Lower leg skin (tissue), 4 donors: ENCODE measurements around the gene TACC3. TPM values are rescaled to one million over a fixed set of nuclear protein-coding genes. Genes with fewer than 3 reads are reported as not detected.

Experiments
- DNase-seq, 2 donors: peaks; one replicate each; pipeline ENCODE4 v3.0.0-alpha.2; 2019; ENCODE audit warnings: low spot score in 2 of 2
- H3K4me3 ChIP-seq: fragments of 200-600 bp; sonication (generic); 2 replicates; pipeline ENCODE4 v1.5.1; 2017; ENCODE audit warnings: mild to moderate bottlenecking, low read depth; ENCODE audit not compliant: poor library complexity, severe bottlenecking
- CTCF ChIP-seq, 3 donors: fragments of 450-650 bp; IDR thresholded peaks; one replicate each; pipeline ENCODE4 v1.5.1; 2016; ENCODE audit warnings: antibody characterized with exemption in 3 of 3, mild to moderate bottlenecking in 3 of 3, moderate library complexity in 2 of 3
- POLR2A ChIP-seq, 2 donors: fragments of 450-650 bp; IDR thresholded peaks; one replicate each; pipeline ENCODE4 v1.6.1; 2016 to 2017; ENCODE audit warnings: antibody characterized with exemption in 2 of 2, mild to moderate bottlenecking in 1 of 2, moderate library complexity in 1 of 2
- WGBS, 2 donors: methylation state at CpG; one replicate each; pipeline ENCODE4 v1.1.5; 2018; 5-methylcytosine and 5-hydroxymethylcytosine counted together
- intact Hi-C: fragments of 100-400 bp; cut with DNase I; formaldehyde crosslinking; loops from one replicate; pipeline ENCODE4 v1.15.0; 2023; ENCODE audit warnings: low total_unique reads
- total RNA-seq, 4 donors: library from RNA; depleted of rRNA; stranded (reverse); fragments of >200 nt; gene quantifications; one replicate each; pipeline ENCODE4 v1.1.0, GENCODE V29; 2016

Gene TACC3
- total RNA-seq, 4 donors from 2014 or later, result 6.1 to 10.0 (median 7.9) TPM

GRCh38 chr4:1739358-1739757, 18.0 kb downstream of the TACC3 start:
- no peak for DNase-seq
- no peak overlapping the region for H3K4me3 ChIP-seq
- 96 to 100% methylated on average over 9 of the region's 9 CpGs for WGBS, 2 donors
- intact Hi-C loops, result no loop called here
- TF ChIP-seq POLR2A (IDR thresholded peaks at IDR 0.05), result no peak
- TF ChIP-seq CTCF (IDR thresholded peaks at IDR 0.05), result no peak

GRCh38 chr4:1740021-1740545, 18.8 kb downstream of the TACC3 start:
- 87 to 96% methylated on average over 19 to 22 of the region's 22 CpGs for WGBS, 2 donors
- TF ChIP-seq POLR2A (IDR thresholded peaks at IDR 0.05) (no peak), CTCF (IDR thresholded peaks at IDR 0.05) (no peak)
- H3K4me3 ChIP-seq, result no peak overlapping the region
- intact Hi-C loops, result no loop called here
- DNase-seq, result no peak

GRCh38 chr4:1741208-1741607, 19.9 kb downstream of the TACC3 start:
- intact Hi-C loops, result no loop called here
- DNase-seq, result no peak
- H3K4me3 ChIP-seq, result no peak overlapping the region
- TF ChIP-seq CTCF (IDR thresholded peaks at IDR 0.05) (no peak), POLR2A (IDR thresholded peaks at IDR 0.05) (no peak)
- WGBS, 2 donors, result 90 to 92% methylated on average over 15 to 16 of the region's 17 CpGs

GRCh38 chr4:1743551-1743950, 22.2 kb downstream of the TACC3 start:
- TF ChIP-seq CTCF (IDR thresholded peaks at IDR 0.05), result no peak
- no peak for TF ChIP-seq POLR2A (IDR thresholded peaks at IDR 0.05)
- intact Hi-C loops, result no loop called here
- WGBS, 2 donors, result 76 to 80% methylated on average over 12 of the region's 12 CpGs
- no peak overlapping the region for H3K4me3 ChIP-seq
- DNase-seq, result no peak

GRCh38 chr4:1743975-1744374, 22.7 kb downstream of the TACC3 start:
- intact Hi-C loops, result no loop called here
- TF ChIP-seq POLR2A (IDR thresholded peaks at IDR 0.05) (no peak), CTCF (IDR thresholded peaks at IDR 0.05) (no peak)
- DNase-seq, result no peak
- WGBS, 2 donors, result 80 to 91% methylated on average over 5 to 6 of the region's 6 CpGs
- no peak overlapping the region for H3K4me3 ChIP-seq

- no peak for TF ChIP-seq POLR2A (IDR thresholded peaks at IDR 0.05)
- no peak for TF ChIP-seq CTCF (IDR thresholded peaks at IDR 0.05)
- H3K4me3 ChIP-seq, result no peak overlapping the region
- DNase-seq, result no peak
- 62 to 66% methylated on average over 13 to 14 of the region's 14 CpGs for WGBS, 2 donors
- intact Hi-C loops, result no loop called here
These were observed 23.2 kb downstream of the TACC3 start for GRCh38 chr4:1744552-1744951.
